HCEC 1CT (cell line): ENCODE data around the gene SIGLEC1.
A peak's percentile ranks its signal among the peaks of the same experiment; 100 is the strongest.

ENCODE experiments used
- DNase-seq: peaks from one replicate; pipeline ENCODE4 v3.0.0-alpha.2; 2017

The SIGLEC1 gene

GRCh38 chr20:3697588-3698305 lies 14.7 kb downstream of the SIGLEC1 start:
- DNase-seq = no peak

- DNase-seq = no peak
These were observed 15.4 kb downstream of the SIGLEC1 start for GRCh38 chr20:3696745-3697587.

- no peak for DNase-seq
These were observed 16.2 kb downstream of the SIGLEC1 start for GRCh38 chr20:3696200-3696599.

- no peak for DNase-seq
These were observed 17.5 kb downstream of the SIGLEC1 start for GRCh38 chr20:3694864-3695263.

GRCh38 chr20:3693376-3693775 lies 19.0 kb downstream of the SIGLEC1 start:
- DNase-seq = no peak

- no peak for DNase-seq
These were observed 19.6 kb downstream of the SIGLEC1 start for GRCh38 chr20:3692706-3693294.

GRCh38 chr20:3691897-3692296 lies 20.5 kb downstream of the SIGLEC1 start:
- no peak for DNase-seq

GRCh38 chr20:3691306-3691705 lies 21.1 kb downstream of the SIGLEC1 start:
- no peak for DNase-seq

- no peak for DNase-seq
These were observed 22.0 kb downstream of the SIGLEC1 start for GRCh38 chr20:3690413-3690812.

- DNase-seq = no peak
These were observed 22.4 kb downstream of the SIGLEC1 start for GRCh38 chr20:3689978-3690377.

- DNase-seq = peak; percentile 51
These were observed 24.7 kb downstream of the SIGLEC1 start for GRCh38 chr20:3687655-3688054.

- peak; percentile 87 for DNase-seq
These were observed 25.5 kb downstream of the SIGLEC1 start for GRCh38 chr20:3686867-3687321.

- no peak for DNase-seq
These were observed 26.0 kb downstream of the SIGLEC1 start for GRCh38 chr20:3686421-3686820.

GRCh38 chr20:3685341-3685740 lies 27.1 kb downstream of the SIGLEC1 start:
- DNase-seq = no peak

- no peak for DNase-seq
These were observed 30.2 kb downstream of the SIGLEC1 start, which contains the start of gene ADAM33 for GRCh38 chr20:3681931-3682781. TSS of gene ADAM33 (minus strand) at chr20:3682010. CDS start at chr20:3682004, 6 bp downstream.

GRCh38 chr20:3681352-3681930 lies 31.0 kb downstream of the SIGLEC1 start:
- no peak for DNase-seq

GRCh38 chr20:3680701-3681351 lies 31.6 kb downstream of the SIGLEC1 start:
- no peak for DNase-seq

GRCh38 chr20:3679749-3680700 lies 32.4 kb downstream of the SIGLEC1 start:
- DNase-seq = peak; percentile 28

GRCh38 chr20:3678856-3679720 lies 33.3 kb downstream of the SIGLEC1 start:
- DNase-seq = no peak
